ENCODE data around the gene RPL18.
"Not testable (repeated sequence)": the region's sequence is repeated elsewhere in the genome, so short reads cannot be mapped to it uniquely, and the experiment has no call there.

Gene RPL18

DNA sequence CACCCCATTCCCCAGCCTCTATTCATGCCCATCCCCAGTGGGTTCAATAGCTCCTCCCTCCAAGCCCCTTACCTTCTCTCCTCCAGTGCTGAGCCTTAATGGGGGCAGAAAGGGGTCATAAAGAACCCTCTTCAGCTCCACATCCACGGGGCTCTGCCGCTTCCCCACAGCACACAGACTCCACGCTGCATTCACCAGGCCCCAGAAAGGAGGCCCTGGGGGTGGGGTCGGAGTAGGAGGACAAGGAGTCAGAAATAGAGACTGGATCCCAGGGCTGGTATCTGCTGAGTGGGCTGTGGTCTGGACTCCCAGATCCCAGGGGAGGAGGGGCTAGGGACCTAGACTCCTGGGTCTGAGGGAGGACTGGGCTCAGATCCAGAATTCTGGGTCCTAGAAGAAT, 25.4 kb upstream of the RPL18 start:
- DNase-seq, result no peak

DNA sequence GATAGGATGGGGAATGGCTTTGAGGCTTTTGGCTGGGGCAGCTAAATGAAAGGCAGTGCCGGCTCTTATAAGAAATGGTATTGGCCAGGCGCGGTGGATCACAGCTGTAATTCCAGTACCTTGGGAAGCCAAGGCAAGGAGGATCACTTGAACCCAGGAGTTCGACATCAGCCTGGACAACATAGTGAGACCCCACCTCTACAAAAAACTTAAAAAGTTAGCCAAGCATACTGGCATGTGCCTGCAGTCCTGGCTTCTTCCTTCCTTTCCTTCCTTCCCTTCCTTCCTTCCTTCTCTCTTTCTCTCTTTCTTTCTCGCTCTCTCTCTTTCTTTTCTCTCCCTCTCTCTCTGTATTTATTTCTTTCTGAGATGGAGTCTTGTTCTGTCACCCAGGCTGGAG, 23.9 kb upstream of the RPL18 start:
- DNase-seq, result no peak

DNA sequence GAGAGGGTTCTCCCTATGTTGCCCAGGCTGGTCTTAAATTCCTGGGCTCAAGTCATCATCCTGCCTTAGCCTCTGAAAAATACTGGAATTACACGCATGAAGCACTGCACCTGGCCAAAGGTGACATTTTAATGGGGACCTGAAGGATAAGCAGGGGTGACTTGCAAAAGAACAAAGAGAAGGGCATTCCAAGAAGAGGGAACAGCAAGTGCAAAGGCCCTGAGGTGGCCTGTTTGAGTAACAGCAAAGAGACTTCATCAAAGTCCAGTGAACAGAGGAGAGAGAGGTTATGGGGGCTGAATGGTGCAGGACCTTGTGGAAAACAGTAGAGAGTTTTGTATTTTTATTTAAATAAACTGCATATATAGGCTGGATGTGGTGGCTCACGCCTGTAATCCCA, 22.9 kb upstream of the RPL18 start:
- no peak for DNase-seq

DNA sequence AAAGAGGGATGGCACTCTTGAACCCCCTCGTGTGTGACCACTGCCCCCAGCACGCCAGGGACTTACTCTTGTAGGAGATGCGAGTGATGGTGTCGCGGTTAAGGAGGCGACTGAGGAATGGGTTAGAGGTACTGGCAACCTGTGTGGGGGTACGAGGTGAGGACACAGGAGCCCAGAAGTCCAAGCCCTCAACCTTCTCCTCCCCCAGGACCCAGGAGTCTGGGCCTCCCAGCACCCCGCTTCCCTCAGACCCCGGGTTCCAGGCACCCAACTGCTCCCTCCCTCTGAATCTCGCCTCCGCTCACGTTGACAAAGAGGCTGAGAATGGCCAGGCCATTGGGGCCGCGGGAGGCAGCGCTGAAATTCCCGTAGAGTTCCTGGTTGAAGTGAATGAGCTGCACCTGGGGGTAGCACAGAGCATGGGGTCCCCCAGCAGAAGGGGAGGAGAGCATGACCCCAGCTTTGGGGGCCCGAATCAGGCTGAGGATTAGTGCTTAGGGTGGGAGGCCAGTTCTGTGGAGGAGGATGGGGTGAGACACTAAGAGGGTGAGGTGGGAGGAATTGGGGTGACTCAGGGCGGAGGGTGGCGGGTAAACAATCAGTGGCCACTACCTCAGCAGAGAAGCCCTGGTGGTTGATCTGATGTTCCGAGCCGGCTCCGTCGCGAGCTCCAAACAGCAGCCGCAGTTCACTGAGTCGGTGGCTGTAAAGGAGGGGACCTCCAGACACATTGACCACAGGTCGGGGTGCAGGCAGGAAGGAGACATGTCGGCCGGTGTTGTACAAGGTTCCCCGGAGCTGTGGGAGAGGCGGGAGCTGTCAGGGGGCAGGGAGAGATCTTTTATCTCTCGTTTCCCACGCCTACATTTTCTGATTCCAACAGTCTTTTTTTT, 20.8 kb upstream of the RPL18 start:
- DNase-seq, result no peak

DNA sequence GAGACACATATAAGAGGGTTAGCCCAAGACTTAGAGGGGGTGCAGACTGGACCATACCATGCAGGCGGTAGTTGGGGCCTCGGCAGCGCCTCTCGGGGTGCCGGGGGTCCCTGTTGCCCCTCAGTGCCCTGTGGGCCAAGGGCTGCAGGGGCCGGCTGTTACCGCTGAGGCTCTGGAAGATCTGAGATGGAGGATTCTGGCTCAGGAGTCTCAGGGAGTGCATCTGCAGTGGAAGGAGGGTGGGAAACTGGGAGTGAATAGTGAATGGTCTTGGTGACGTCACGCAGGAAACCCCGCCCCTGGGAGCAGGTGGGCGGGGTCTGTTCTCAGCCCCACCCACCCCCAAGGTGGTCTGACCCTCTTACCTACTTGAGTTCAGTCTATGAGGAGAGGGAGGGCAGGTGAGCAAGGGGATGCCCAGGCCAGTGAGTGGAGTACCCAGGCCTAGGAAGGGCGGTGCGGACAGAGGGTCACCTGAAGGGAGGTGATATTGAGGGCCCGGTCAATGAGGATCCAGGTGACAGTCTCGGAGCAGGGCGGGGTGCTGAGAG, 19.9 kb upstream of the RPL18 start:
- DNase-seq, result no peak

DNA sequence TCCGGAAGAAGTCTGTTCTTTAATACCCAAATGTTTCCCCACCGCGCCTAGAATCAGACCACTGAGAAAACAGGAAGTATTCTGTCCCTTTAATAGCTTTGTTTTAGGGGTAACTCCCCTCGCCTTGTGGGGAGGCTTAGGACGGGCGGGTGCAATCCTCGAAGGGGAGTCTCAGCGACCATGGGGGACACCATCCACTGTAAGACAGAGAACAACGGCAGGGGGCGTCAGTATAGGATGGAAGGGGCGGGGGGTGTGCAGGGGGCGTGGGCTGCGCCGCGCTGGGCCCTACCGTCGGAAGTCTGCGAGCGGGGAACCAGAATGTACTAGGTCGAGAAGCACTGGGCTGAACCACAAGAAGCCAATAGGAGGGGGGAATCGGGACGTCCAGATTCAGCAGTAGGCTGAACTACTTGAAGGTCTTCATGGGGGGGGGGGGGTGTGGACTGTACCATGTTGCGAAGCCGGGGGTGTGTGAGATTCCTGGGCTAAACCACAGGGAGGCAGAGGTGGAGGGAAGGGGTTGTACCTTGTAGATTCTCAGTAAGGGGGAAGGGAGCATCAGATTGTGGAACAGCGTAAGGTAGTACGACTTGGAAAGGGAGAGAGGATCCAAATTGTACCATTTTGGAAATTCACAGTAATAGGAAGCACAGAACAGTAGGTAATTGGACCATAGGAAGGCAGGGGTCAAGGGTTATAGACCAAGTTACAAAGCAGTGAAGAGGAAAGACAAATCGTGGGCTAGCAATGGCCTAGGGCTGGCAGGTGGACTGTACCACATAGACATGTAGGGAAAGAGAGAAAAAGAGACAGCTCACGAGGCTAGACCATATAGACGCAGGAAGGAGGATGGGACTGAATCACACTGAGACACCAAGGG, 19.2 kb upstream of the RPL18 start:
- peak; percentile 90 for DNase-seq

DNA sequence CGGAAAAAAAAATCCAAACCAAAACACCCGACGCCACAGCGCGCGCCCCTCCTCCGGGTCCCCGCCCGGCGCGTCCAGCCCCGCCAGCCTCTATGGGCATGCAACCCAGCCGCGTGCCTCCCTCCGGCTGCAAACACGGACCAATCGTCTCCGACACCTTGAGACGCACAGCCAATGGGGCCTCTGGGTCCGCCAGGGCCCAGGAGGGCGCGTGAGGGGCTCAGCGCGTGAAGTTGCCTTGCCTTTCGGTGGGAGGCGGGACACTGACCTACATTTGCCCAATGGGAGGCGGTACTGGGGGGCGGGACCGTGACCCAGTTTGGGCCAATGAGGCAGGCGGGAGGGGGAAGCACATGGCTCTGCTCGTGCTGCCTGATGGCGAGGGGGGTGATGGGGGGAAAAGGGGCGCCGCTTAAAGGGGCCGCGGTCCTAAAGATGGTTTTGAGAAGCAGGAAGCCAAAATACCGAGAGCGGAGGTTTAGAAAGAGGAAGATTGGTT, 18.5 kb upstream of the RPL18 start:
- DNase-seq, result peak; percentile 98

DNA sequence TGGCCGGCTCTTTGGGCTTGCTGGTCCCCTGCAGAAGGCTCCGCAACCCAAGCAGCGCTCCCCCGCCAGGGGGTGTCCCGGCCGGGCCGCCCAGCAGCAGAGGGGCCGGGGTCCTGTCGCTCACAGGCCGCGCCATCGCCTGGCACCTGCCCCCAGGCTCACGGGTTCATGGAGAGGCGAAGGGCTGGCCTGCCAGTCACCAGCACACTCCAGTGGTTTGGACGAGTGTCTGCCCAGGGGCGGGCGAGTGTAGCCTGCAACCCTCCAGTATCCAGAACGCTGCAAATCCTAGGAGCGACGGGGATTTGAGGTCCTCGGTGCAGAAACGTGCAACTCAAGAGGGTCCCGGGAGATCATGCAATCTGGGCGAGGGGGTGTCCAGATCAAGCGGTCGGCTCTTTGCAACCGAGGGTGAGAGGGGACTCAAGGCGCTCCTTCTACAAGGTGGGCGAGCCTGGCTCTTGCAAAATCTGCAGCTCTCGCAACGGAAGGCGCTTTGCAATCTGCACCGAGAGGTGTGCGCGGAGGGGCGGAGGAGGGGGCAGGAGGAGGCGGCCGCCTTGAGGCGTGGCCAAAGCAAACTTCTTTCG, 18.0 kb upstream of the RPL18 start, which contains the start of gene DBP:
TSS of gene DBP (minus strand) at position 521 of the 590 bp plus-strand sequence. CDS start at position 136, 385 bp downstream.
- DNase-seq, result no peak

DNA sequence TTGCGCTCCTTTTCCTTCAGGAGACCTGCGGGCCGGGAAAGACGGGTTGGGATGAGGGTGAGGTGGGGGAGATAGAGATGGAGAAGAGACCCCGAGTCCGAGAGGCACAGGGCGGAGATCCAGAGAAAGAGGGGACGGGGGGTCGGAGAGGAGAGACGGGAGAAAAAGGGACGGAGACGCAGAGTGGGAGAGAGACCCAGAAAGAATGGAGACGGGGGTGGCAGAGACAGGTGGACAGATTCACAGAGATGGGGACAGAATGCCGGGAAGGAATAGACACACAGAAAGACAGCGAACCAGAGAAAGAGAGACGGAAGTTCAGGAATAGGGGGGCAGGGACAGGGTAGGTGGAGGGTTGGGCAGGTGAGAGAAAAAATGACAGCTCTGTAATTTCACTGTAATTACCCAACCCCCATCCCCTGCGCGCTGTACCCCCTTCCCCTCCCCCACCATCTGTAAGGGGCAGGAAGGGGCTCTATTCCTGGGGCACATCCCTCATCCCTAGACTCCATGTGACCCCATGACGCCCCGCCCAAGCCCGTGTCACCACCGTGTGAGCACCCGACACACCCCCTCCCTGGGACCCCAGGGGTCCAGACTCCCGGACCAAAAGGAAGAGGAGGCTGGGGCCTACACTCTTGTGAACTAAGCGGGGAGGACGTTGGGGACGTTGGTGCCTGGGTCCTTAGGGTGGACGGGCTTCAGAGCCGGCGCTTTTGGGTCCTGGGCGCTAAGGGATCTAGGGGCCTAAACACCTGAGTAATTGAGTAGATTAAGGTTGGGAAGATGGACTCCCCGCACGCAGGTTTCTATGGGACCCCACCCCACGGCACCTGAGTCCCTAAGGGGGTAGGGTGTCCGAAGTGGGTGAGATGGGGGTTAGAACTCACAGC, 17.2 kb upstream of the RPL18 start:
- no peak for DNase-seq

DNA sequence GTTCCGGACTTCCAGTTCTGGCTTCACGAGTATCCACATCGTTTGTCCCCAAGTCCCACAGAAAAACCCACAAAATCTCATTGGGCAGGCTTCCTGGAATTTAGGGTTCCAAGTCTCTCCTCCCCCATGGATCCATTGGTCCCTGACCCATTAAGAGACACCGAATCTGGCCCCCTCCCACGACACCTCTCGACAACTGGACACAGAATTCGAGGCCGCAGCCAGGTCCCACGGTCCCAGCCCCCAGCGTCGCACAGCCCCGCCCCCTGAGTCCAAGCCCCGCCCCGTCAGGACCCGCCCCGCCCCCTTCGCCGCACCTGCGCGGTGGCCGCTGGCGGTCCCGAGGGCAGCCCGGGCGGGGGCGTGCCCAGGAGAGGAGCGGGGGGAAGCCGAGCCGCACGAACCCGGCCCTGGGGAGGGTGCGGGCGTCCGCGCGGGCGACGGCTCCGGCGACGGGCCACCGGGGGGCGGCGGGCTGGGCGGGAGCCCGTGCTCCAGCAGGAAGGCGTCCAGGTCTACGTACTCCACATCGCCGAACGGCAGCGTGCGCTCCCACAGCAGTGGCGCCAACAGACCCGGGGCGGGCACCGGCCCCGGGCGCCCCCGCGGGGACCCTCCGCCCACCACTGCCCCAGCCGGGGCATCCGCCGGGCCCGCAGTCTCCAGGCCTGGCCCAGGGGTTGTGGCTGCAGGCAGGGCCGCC, 16.4 kb upstream of the RPL18 start:
- DNase-seq, result no peak

DNA sequence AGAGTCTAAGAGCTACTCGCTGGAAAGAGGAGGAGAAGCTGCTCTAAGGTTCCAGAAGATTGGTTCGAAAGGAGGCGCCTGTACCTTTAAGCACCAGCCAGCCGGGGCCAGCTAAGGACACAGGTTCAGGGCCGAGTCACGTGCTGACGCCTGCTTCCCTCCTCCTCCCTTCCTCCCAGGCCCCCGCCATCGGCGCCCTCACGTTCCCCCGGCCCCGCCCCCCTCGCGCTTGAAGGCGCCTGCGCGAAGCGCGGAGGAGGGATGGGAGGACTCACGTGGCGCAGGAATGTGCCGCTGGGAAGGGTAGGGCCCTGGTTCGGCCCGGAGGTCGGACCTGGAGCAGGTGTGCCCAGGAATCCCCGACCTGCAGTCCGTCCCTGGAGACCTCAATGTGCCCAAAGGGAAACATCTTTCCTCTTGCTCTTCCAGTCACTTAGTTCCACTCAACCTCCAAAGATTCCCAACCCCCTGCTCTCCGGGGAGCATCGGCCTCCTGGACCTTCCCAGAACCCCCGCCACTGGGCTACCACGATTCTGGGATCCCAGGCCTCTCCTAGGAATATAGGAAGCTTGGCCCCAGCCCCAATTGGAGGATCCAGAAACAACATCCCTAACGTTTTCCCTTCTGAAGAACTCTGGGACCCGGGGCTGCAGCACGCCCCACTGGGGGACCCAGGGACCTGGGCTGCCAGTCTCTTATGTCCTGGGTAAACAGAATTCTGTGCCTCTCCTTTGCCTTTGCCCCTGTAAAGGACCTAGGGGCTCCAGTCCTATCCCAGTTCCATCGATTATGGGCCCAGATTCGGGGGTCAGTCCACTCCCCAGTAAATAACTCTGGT, 15.7 kb upstream of the RPL18 start:
- DNase-seq, result peak; percentile 91

DNA sequence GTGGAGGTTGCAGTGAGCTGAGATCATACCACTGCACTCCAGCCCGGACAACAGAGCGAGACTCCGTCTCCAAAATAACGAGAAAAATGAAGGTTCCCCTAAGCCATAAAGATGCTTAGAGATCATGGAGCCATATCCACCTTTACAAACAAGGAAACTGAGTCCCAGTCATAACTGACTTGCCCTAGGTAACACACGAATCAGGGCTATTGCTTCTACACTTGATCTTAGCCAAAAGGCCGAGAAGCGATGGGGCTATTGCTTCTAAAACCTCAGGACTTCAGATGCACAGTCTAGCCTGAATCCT, 15.0 kb upstream of the RPL18 start:
- DNase-seq, result no peak

DNA sequence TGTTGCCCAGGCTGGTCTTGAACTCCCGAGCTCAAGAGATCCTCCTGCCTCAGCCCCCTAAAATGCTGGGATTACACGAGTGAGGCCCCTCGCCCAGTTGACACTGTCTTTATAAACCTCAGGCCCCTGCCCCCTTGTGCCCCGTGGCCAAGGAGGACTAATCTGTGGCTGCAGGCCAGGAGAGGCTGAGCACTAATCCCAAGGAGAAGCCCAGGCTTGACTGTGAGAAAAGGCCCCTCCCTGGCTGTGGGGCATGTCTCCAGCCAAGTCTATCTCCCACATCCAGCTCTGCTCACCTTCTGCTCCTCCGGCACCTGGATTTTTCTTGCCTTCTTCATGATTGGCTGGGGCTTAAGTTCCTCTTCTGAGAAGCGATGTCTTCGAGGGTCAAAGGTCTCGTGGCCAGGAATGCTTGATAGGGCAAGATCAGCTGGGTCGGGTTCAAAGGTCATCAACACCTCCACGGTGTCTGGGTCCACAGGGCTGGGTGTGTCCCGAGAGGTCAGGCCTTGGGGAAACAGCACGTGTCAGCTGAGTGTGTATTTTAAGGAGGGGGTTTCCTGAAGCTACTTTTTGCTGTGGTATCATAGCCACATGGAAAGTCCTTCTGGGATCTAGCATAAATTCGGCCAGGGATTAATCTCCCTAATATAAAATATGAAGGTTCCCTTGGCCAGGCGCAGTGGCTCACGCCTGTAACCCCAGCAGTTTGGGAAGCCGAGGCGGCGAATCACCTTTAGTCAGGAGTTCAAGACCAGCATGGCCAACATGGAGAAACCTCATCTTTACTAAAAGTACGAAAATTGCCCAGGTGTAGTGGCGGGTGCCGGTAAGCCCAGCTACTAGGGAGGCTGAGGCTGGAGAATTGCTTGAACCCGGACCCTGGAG, 14.4 kb upstream of the RPL18 start:
- no peak for DNase-seq

DNA sequence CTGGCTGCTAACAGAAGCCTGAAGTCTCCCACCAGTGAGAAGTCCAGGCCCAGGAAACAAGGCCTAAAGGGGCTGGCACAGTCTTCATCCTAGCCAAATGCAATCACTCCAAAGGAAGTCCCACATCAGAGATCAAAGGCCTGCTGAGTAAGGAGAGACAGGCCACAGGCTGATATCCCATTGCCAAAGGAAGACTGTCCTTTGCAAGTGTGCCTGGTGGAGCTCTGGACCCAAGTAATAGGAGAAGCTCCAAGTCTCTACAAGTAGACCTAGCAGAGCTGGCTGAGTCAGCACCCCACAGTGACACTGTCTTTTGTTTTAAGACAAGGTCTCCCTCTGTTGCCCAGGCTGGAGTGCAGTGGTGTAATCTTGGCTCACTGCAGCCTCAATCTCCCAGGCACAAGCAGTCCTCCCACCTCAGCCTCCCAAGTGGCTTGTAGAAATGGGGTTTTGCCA, 13.7 kb upstream of the RPL18 start:
- no peak for DNase-seq

DNA sequence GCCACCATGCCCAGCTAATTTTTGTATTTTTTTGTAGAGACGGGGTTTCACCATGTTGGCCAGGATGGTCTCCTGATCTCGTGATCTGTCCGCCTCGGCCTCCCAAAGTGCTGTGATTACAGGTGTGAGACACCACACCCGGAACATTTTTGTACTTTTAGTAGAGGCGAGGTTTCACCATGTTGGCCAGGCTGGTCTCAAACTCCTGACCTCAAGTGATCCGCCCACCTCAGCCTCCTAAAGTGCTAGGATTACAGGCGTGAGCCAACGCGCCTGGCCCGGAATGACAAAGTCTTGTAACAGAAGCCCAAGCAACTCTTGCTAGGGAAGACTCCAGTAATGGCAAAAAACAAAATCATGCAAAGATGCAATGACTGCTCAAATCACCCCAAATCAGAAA, 13.3 kb upstream of the RPL18 start:
- not testable (repeated sequence) for DNase-seq

DNA sequence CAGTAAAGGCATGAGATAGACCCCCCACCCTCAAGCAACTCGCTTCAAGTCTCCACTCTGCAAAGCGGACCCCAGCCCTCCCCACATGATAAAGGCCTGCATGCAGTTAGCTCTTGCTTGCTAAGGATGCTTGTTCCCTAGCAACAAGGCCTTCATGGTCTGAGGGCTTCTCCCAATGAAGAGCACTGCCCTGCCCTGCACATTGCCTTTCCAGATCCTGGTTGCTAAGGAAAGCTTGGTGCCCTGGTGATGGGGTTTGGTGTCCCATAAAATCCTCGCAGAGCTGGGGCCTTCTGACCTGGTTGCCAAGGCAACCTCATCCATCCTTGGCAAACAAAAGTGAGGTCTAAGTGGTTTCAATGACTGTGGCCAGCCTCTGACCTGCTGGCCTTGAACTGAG, 12.2 kb upstream of the RPL18 start:
- DNase-seq, result no peak

DNA sequence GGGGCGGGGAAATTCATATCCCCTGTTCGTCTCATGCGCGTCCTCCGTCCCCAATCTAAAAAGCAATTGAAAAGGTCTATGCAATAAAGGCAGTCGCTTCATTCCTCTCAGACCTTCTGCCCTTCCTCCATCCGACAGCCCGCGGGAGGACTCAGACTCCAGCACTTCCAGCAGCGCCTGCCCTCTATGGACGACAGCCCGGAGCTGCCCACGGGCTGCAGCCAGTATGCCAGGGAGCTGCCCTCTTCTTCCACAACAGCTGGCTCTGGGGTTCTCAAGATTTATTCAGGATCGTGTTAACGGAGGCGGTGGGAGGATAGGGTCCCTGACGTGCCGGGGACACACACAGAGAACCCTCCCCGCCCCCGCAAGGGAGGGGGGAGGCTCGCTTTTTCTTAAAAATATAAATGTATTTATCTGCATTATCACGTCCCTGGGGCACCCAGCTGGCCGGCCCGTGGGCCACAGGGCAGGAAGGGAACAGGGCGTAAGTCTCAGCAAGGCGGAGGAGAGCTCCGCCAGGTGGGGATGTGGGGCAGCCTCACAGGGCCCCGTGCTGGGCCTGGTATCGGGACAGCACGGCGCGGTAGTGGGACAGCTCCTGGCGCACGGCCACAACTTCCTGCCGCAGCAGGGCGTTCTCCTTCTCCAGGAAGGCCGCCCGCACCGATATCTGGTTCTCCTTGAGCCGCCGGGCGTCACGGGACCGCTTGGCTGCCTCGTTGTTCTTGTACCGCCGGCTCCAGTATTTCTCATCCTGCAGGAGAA, 11.5 kb upstream of the RPL18 start:
- DNase-seq, result no peak

DNA sequence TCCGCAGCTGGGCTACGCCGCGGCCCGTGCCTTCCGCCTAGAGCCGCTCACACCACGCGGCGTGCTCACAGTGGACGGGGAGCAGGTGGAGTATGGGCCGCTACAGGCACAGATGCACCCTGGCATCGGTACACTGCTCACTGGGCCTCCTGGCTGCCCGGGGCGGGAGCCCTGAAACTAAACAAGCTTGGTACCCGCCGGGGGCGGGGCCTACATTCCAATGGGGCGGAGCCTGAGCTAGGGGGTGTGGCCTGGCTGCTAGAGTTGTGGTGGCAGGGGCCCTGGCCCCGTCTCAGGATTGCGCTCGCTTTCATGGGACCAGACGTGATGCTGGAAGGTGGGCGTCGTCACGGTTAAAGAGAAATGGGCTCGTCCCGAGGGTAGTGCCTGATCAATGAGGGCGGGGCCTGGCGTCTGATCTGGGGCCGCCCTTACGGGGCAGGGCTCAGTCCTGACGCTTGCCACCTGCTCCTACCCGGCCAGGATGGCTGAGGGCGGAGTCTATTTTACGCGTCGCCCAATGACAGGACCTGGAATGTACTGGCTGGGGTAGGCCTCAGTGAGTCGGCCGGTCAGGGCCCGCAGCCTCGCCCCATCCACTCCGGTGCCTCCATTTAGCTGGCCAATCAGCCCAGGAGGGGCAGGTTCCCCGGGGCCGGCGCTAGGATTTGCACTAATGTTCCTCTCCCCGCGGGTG, 10.8 kb upstream of the RPL18 start:
- DNase-seq, result no peak
